HAP-1 (cell line): ENCODE measurements around the gene TCF20.

ENCODE experiments used
- DNase-seq, 2 experiments: peaks; one replicate each; pipeline ENCODE4 v3.0.0-alpha.2; 2016 to 2020; ENCODE audit warnings: low spot score in 2 of 2
- H3K27me3 ChIP-seq: fragments of 250-450 bp; sonication (Bioruptor Pico); 2 replicates; pipeline ENCODE4 v1.5.1; 2020; ENCODE audit warnings: low read depth, mild to moderate bottlenecking, moderate library complexity
- H3K36me3 ChIP-seq: fragments of 250-450 bp; sonication (Bioruptor Pico); replicated peaks from 2 replicates; pipeline ENCODE4 v1.5.1; 2020; ENCODE audit warnings: mild to moderate bottlenecking
- H3K4me1 ChIP-seq: fragments of 250-450 bp; sonication (Bioruptor Pico); 2 replicates; pipeline ENCODE4 v1.5.1; 2020; ENCODE audit warnings: mild to moderate bottlenecking
- H3K4me3 ChIP-seq: fragments of 250-450 bp; sonication (Bioruptor Pico); 2 replicates; pipeline ENCODE4 v1.5.1; 2020; ENCODE audit warnings: mild to moderate bottlenecking, moderate library complexity
- H3K9me3 ChIP-seq: fragments of 250-450 bp; sonication (Bioruptor Pico); 2 replicates; pipeline ENCODE4 v1.5.1; 2020; ENCODE audit warnings: mild to moderate bottlenecking, moderate library complexity
- in situ Hi-C: fragments of 300-500 bp; cut with MboI; formaldehyde crosslinking; loops from 3 replicates; pipeline ENCODE4 v1.14.3; 2020; ENCODE audit warnings: low sequenced_read_pairs, inconsistent platforms, mixed read lengths

TCF20 gene

GRCh38 chr22:42282252-42282942, 11.9 kb upstream of the TCF20 start:
- in situ Hi-C loops = no loop called here
- no peak overlapping the region for H3K4me3 ChIP-seq

GRCh38 chr22:42281706-42282251, 11.3 kb upstream of the TCF20 start:
- Histone ChIP-seq H3K27me3 (no peaks in the 10 kb centered on the region), H3K9me3 (no peaks in the 10 kb centered on the region), H3K36me3 (no peaks in the 10 kb centered on the region), H3K4me1 (peaks cover 8% of the 10 kb centered on the region), H3K4me3 (no peak overlapping the region)
- in situ Hi-C loops = no loop called here
- DNase-seq = no peak

More at GRCh38 chr22:42282252-42282942, 11.9 kb upstream of the TCF20 start:
- Histone ChIP-seq H3K36me3 (no peaks in the 10 kb centered on the region), H3K9me3 (no peaks in the 10 kb centered on the region), H3K27me3 (no peaks in the 10 kb centered on the region), H3K4me1 (peaks cover 8% of the 10 kb centered on the region)
- DNase-seq = no peak

DNA sequence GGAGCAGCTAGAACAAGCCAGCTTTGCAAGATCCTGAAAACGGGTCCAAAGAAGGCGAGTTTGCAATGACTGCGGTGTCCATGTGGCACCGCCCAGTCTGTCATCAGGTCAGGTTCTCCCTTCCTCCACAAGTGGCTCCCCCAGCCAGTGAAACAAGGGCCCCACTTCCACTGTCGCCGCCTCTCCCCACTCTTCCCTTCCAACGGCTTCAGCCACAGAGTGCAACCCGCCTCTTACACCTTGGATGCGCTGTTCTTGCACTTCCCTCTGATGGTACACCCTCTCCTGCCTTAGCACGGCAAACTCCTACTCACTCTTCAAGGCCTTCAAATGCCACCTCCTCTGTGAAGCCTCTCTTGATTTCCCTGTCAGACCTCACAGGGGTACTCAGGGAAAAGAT, 10.8 kb upstream of the TCF20 start:
- Histone ChIP-seq H3K27me3 (no peaks in the 10 kb centered on the region), H3K9me3 (no peaks in the 10 kb centered on the region), H3K4me1 (peaks cover 8% of the 10 kb centered on the region), H3K36me3 (no peaks in the 10 kb centered on the region), H3K4me3 (no peak overlapping the region)
- in situ Hi-C loops = no loop called here
- DNase-seq = no peak

DNA sequence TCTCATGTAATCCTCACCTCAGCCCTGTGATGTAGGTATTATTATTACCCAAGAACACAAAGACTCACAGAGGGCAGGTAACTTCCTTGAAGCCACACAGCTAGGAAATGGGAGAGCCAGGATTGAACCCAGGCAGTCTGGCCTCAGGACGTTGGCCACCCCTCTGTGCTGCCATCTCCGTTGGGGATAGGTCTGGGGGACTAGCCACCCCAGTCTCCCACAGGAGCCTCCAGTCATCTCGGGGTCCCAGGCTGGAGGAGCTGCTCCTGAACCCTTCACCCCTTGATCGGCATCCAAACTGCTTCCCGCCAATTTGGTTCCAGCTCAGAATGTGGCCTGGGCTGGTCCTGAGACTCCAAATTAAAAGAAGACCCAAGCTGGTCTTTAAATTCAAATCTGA, 10.4 kb upstream of the TCF20 start:
- DNase-seq = no peak
- in situ Hi-C loops = no loop called here
- no peaks in the 10 kb centered on the region for H3K27me3 ChIP-seq
- no peaks in the 10 kb centered on the region for H3K36me3 ChIP-seq
- peaks cover 8% of the 10 kb centered on the region for H3K4me1 ChIP-seq
- H3K4me3 ChIP-seq = no peak overlapping the region
- no peaks in the 10 kb centered on the region for H3K9me3 ChIP-seq

- in situ Hi-C loops = no loop called here
- H3K9me3 ChIP-seq = no peaks in the 10 kb centered on the region
- DNase-seq = no peak
- no peaks in the 10 kb centered on the region for H3K36me3 ChIP-seq
- no peaks in the 10 kb centered on the region for H3K27me3 ChIP-seq
- H3K4me1 ChIP-seq = peaks cover 8% of the 10 kb centered on the region
- H3K4me3 ChIP-seq = no peak overlapping the region
Measured at GRCh38 chr22:42280140-42280539, 9.7 kb upstream of the TCF20 start.

DNA sequence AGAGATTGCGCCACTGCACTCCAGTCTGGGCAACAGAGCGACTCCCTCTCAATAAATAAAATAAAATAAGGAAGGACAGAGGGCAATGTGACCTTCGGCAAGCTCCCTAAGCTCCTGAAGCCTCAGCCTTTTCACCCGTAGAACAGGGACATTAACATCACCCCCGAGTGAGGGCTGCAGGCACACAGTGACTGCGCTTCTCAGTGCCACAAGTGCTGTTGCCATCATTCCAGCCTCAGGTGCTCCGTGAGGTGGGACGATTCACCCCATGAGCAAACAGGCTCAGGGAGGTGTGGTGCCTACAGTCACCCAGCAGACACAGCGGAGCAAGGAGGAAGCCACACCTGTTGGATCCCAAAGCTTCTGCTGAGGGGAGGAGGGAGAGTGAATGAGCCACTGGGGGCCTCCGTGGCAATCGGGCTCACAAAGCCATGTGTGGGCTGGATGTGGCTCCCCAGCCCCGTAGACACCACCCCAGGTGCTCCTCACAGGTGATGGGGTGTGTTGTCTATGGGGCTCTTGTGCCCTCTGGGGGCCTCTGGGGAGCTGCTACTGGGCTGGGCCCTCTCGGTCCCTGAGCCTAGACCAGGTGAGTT, 9.1 kb upstream of the TCF20 start:
- in situ Hi-C loops = no loop called here
- Histone ChIP-seq H3K36me3 (no peaks in the 10 kb centered on the region), H3K4me3 (no peak overlapping the region), H3K4me1 (peaks cover 8% of the 10 kb centered on the region), H3K27me3 (no peaks in the 10 kb centered on the region), H3K9me3 (no peaks in the 10 kb centered on the region)
- DNase-seq = no peak

DNA sequence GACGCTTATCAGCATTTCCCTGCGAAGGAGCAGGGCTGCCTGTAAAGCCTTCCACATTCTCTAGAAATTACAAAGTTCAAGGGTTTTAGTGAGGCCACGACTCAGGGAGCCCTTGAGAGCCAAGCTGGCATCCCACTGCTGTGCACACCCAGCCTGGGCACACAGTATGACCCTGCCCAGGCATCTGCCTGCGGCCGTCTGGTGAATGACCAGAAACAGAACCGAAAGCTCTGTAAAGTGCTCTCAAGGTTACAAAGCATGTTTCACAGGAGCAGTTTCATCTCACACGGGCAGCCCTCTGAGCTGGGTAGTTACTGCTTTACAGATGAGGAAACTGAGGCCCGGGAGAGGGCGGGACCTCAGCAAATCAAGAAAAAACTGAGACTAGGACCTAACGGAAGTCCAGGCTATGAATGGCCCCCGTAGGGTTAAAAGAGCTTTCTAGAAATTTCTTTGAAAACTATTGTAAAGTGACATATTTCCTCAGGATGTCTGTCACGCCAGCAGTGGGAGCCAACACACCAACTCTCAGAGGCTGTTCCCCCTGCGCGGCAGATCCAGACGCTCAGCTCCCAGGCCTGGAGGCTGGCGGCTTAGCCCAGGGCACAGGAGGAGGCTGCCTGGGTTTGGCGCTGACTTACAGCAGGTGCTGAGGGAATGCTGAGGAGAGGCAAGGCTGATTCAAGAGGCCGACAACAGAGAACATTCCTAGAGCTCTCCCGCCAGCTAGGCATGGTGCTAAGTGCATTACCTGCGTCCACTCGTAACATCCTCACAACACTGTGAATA, 7.7 kb upstream of the TCF20 start:
- Histone ChIP-seq H3K4me1 (peaks cover 7% of the 10 kb centered on the region), H3K4me3 (no peak overlapping the region), H3K9me3 (no peaks in the 10 kb centered on the region), H3K36me3 (no peaks in the 10 kb centered on the region), H3K27me3 (no peaks in the 10 kb centered on the region)
- in situ Hi-C loops = no loop called here
- DNase-seq = no peak

DNA sequence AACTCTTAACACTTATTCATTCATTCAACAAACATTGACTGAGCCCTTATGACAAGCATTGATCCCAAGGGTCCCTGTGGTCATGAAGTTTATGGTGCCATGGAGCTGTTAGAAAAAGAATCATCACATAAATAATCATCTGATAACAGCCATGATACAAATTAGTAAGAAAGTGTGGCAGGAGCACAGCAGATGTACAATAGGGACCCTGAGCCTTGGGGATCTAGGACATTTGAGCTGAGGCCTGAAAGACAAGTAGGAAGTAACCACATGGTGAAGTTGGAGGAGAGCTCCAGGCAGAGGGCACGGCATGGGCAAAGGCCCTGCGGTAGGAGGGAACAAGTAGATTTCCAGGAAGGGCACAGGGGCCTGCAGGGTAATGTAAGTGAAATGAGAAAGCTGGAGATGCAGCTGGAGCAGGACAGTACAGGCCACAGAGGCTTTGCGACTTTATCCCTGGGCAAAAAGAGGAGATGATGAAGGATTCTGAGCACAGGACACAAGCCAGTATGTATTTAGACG, 6.8 kb upstream of the TCF20 start:
- in situ Hi-C loops = no loop called here
- no peak overlapping the region for H3K4me3 ChIP-seq
- H3K4me1 ChIP-seq = no peaks in the 10 kb centered on the region
- H3K27me3 ChIP-seq = no peaks in the 10 kb centered on the region
- H3K36me3 ChIP-seq = no peaks in the 10 kb centered on the region
- no peaks in the 10 kb centered on the region for H3K9me3 ChIP-seq
- no peak for DNase-seq

- Histone ChIP-seq H3K9me3 (no peaks in the 10 kb centered on the region), H3K36me3 (no peaks in the 10 kb centered on the region), H3K4me1 (no peaks in the 10 kb centered on the region), H3K4me3 (no peak overlapping the region), H3K27me3 (no peaks in the 10 kb centered on the region)
- in situ Hi-C loops = no loop called here
- DNase-seq = no peak
Measured at GRCh38 chr22:42275970-42276369, 5.5 kb upstream of the TCF20 start.

DNA sequence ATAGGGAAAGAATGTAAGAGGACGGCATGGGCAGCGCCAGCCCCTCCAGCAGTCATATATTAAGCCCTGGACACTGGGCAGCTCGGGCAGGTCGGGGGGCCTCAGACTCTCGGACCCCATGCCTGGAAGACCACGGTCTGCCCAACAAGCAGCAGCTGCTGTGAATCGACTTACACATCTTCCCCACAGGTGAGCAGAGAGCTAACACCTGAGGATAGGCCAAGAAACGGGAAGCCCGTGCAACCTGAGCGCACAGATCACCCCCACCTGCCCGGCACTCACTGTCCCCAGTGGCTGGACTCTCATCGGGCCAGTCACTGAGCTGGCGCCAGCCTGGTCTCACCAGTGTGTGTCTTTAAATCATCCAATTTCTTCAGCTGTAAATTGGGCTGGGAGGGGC, 4.7 kb upstream of the TCF20 start:
- in situ Hi-C loops = no loop called here
- DNase-seq = no peak
- H3K4me3 ChIP-seq = no peak overlapping the region
- H3K9me3 ChIP-seq = no peaks in the 10 kb centered on the region
- H3K4me1 ChIP-seq = peaks cover 3% of the 10 kb centered on the region; the same call in 1 of the 2 replicates
- H3K27me3 ChIP-seq = no peaks in the 10 kb centered on the region
- H3K36me3 ChIP-seq = no peaks in the 10 kb centered on the region

DNA sequence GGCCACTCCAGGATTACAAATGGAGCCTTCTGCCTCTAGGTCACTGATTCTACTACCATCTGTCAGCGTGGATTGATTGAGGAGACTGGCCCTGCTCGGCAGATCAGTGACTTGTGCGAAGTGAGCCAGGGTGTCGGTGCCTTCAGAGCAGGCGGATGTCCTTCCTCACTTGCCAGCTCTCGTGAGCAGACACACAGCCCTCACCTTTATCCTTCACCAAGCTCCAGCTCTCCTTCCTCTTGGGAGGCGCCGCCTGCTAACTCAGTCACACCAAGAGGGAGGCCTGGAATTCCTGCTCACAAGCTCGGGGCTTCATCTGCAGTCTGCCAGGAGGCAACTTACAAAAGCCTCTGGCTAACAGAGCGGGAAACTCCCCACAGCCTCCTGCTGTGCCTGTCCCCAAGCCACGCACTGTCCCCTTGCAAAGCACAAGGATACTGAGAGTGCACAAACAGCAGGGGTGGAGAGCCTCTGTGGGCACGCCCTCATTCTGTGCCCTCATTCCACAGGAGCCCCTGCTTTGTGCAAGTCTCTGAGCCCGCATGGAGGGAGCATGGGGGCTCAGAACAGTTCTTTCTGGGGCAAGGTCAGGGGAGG, 3.5 kb upstream of the TCF20 start:
- no peaks in the 10 kb centered on the region for H3K27me3 ChIP-seq
- H3K36me3 ChIP-seq = no peaks in the 10 kb centered on the region
- H3K9me3 ChIP-seq = no peaks in the 10 kb centered on the region
- in situ Hi-C loops = no loop called here
- H3K4me1 ChIP-seq = peaks cover 5% of the 10 kb centered on the region
- no peak overlapping the region for H3K4me3 ChIP-seq
- no peak for DNase-seq

GRCh38 chr22:42272431-42272999, 2.1 kb upstream of the TCF20 start:
- no peaks in the 10 kb centered on the region for H3K9me3 ChIP-seq
- peaks cover 10% of the 10 kb centered on the region for H3K4me1 ChIP-seq
- no peak overlapping the region for H3K4me3 ChIP-seq
- in situ Hi-C loops = no loop called here
- H3K36me3 ChIP-seq = no peaks in the 10 kb centered on the region; the same call in 1 of the 2 replicates
- H3K27me3 ChIP-seq = no peaks in the 10 kb centered on the region
- no peak for DNase-seq

DNA sequence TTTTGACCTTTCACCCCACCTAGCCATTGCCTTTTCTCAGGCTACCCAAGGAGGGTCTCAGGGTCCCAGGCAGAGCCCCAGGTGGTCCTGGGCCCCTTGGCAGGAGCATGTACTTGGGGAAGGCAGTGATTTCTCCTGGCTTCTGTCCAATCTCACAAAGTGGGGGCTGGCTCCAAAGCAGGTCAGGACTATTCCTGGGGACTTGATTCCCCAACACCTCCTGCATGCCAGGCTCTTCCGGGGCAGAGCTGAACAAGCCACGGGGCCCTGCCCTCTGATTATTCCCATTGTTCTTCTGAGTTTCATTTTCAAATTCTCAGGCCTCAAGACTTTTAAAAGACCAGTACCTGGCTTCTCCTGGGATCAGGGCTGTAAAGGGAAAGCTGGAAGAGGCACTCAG, 1.5 kb upstream of the TCF20 start:
- H3K27me3 ChIP-seq = no peaks in the 10 kb centered on the region
- no peaks in the 10 kb centered on the region for H3K9me3 ChIP-seq
- H3K36me3 ChIP-seq = no peaks in the 10 kb centered on the region; the same call in 1 of the 2 replicates
- DNase-seq = no peak
- in situ Hi-C loops = no loop called here
- H3K4me1 ChIP-seq = peaks cover 10% of the 10 kb centered on the region
- H3K4me3 ChIP-seq = no peak overlapping the region
